NCI-H82 (cell line): Measurements from ENCODE around the gene OPTN.
"Not testable (repeated sequence)": the region's sequence is repeated elsewhere in the genome, so short reads cannot be mapped to it uniquely, and the experiment has no call there.

Experiments
- DNase-seq: peaks from one replicate; lab custom pipeline; 2025; lab: John Stamatoyannopoulos, UW

The OPTN gene

GRCh38 chr10:13090289-13090688 is 9.7 kb upstream of the OPTN start:
- no peak for DNase-seq

DNA sequence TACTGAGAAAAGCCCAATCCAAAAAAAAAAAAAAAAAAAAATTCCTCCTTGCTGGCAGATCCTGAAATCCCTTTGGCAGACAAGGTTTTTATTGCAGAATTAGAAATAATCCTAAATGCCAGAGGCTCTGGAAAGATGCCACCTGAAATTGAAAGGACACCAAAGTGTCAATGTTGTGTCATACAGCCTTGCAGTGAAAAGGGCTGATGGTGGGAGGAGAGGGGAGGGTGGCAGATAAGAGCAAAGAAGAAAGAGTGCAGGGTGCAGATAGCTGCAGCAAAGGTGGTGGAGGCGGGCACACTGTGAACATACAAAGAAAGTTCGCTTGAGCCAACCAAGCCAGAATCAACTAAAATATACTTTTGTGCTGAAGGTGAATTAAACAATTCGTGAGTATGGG is 8.2 kb upstream of the OPTN start:
- DNase-seq = no peak

DNA sequence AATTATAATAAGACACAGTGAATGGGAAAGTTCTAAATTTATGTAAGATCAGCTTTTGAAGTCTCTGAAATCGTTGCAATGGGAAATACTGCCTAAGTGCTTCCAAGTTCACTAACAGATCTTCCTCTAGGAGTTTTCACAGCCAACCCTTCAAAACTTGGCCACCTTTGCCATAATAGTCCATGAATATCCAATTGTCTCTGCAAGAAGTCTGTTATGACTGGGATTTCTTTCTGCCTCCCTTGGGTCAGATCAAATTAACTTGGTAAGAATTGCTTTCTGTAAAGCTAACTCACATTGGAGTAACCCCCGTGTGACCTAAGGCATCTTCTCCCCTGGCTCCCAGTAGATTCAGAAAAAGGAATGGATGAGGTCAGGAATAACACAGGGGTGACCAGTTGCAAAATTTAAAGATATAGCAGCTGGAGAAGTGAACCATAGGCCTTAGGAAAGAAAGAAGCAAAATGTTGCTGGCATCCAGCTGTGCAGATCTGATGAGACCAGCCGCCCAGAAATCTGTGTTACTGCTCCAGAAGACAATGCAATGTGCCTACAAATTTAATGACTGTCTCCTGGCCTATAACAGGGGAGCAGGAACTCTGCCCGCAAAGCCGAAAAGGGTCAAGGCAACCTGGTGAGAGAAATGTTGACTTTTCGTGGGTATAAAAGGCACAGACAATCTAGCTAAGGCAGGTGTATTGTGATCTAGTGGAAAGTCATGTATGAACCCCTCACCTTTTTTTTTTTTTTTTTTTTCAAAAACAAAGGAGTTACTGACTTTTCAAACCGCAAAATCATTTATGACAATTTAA is 7.5 kb upstream of the OPTN start:
- no peak for DNase-seq

DNA sequence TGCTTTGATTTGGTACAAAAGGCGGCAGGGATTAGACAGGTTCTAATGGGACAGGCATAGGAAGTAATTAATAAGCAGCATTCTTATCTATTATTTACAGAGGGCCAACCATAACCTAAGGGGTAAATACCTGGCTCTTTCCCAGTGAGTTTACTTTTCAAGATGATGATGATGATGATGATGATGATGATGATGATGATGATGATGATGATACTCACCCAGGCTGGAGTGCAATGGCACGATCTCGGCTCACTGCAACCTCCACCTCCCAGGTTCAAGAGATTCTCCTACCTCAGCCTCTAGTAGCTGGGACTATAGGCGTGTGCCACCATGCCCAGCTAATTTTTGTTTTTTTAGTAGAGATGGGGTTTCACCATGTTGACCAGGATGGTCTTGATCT is 5.9 kb upstream of the OPTN start:
- DNase-seq = not testable (repeated sequence)

- DNase-seq = no peak
Measured at GRCh38 chr10:13095094-13095493, 4.9 kb upstream of the OPTN start.

DNA sequence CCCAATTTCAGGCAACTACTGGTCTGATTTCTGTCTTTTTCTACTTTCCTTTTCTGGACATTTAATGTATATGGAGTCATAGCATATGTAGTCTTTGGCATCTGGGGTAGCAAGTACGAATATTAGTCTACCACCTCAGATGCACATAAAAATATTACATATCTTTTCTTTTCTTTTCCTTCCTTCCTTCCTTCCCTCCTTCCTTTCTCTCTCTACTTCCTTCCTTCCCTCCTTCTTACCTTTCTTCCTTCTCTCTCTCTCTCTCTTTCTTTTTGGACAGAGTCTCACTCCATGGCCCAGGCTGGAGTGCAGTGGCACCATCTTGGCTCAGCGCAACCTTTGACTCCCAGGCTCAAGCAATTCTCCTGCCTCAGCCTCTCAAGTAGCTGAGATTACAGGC is 4.0 kb upstream of the OPTN start:
- no peak for DNase-seq

DNA sequence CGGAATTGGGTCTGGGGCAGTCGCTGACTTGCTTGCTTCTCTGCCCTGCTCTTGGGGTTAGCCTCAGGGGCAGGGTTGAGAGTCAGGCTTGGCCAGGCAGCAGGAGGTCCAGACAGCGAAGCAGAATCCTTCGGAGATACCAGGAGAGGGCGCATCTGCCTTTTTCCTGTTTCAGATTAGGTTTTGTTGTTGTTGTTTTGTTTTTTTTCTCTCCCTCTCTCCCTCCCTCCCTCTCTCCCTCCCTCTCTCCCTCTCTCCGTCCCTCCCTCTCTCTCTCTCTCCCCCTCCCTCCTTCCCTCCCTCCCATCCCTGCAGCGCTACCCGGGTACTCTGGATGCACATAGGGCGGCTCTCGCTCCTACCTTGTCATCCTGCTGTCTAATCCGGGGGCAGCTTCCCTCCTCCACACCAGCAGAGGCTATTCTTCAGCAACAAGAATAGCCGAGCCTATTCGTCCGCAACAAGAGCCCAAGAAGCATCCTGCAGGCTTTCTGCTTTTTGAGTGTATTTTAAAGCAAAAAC is 758 bp upstream of the OPTN start:
- peak; percentile 88 for DNase-seq

GRCh38 chr10:13100349-13101294 is 659 bp downstream of the OPTN start:
- peak; percentile 7 for DNase-seq

- no peak for DNase-seq
Measured at GRCh38 chr10:13102002-13102794, 2.2 kb downstream of the OPTN start.

GRCh38 chr10:13103554-13103953 is 3.6 kb downstream of the OPTN start:
- DNase-seq = no peak

- DNase-seq = no peak
Measured at GRCh38 chr10:13104697-13105096, 4.7 kb downstream of the OPTN start.

DNA sequence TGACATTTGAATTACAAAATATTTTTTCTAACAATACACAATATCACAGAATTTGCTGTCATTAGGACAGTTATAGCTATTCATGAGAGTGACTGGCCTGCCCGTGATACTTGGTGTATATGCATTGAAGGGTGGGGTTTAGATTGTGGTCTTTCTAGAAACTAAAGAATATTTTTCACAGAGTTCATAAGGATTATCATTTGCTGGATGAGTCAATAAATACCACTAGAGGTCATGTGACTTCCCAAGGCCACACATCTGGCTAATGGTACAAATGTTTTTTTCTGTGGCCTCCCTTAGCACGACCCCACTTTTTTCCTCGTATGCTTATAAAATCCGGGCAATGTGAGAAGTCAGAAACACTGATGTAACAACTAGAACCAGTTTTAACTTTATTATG is 5.2 kb downstream of the OPTN start:
- DNase-seq = no peak

DNA sequence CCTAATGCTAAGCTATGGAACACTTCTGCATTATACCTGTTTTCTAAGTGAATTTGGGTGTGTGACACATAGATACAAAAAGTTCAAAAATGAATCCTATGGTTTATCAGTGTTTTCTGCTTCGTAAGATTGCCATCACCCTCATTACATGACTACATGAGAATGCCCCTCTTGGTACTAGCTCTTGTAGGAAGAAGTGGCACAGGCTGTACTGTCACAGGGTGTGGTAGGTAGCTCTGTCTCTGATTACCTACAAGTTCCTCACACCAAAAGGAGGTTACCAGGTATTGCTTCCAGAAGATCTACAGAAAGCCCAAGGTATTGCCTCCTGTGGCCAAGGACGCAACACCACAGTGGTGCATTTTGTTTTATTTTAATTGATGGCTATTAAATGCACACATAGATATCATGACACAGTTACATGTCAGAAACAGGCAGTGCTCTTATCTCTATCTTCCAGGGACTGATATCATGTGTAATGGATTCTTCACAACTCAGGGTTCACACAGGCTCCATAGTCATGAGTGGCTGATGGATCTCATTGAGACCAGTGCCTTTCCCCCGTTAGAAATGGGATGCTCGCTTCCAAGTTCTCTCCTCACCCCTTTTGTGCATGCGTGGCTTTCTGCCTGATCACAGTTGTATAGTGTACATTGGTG is 6.6 kb downstream of the OPTN start:
- DNase-seq = no peak

DNA sequence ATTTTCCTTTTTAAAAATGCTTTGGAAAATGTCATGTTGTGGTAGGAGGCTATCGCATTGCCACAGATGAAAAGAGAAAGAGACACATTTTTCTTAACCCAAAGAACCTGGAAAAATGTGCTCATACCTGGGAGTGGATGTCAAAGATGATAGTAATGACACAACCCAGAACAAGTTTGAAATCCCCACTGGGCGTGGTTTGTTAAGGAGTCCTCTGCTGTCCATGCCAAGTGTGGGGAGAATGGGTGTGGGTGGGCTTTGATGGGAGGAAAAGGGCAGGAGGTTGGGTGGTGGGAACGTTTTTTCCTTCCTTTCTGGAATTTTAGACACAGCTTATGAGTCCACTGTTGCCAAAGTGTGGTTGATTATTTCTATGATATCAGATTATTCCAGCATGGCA is 10.9 kb downstream of the OPTN start:
- DNase-seq = no peak

GRCh38 chr10:13113544-13113943 is 13.6 kb downstream of the OPTN start:
- DNase-seq = peak; percentile 41

GRCh38 chr10:13115832-13116803 is 16.2 kb downstream of the OPTN start:
- DNase-seq = no peak

GRCh38 chr10:13117841-13118783 is 18.1 kb downstream of the OPTN start:
- no peak for DNase-seq

DNA sequence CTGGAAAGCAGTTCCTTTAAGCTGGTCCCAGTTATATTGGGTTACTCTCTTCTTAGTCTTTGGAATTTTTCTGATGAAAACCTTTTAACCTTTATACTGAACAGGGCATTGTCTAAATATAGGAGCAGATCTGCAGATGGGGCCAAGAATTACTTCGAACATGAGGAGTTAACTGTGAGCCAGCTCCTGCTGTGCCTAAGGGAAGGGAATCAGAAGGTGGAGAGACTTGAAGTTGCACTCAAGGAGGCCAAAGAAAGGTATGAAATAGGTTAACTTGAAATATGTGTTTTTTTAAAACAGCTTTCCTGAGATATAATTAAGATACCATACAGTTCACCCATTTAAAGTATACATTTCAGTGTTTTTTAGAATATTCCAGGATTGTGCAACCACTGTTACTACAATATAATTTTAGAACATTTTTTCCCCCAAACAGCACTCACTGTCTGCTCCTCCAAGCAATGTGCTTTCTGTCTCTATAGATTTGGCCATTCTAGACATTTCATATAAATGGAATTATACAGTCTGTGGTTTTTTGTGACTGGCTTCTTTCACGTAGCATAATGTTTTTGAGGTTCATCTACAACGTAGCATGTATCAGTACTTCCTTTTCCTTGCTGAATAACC is 18.9 kb downstream of the OPTN start:
- no peak for DNase-seq
